NCI-H2227 treated with DMSO at 0.1 percent for 48 hours (cell line): Measurements from ENCODE around the gene COX4I1.

Experiments
- DNase-seq: peaks from one replicate; lab custom pipeline; 2025; lab: John Stamatoyannopoulos, UW

Gene COX4I1

DNA sequence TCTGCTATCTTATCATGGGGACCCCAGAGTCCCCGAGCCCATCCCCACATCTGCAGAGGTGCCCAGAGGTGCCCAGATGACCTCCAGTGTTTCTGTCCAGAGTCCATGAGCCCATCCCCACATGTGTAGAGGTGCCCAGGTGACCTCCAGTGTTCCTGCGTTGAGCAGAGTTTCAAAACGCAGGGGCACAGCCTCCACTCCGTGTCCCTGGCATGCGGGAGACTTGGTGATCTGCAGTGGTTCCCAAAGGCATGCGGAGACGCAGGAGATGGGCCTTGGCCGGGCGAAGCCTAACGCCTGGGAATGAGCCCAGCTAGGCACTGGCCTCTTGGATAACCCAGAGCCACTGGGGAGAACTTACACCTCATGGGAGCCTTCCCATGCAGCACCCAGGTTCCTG lies 41.3 kb downstream of the COX4I1 start:
- no peak for DNase-seq

GRCh38 chr16:85842435-85842834 lies 42.9 kb downstream of the COX4I1 start:
- no peak for DNase-seq

GRCh38 chr16:85842848-85843247 lies 43.4 kb downstream of the COX4I1 start:
- no peak for DNase-seq

- DNase-seq = no peak
Observed at GRCh38 chr16:85843471-85844168, 44.1 kb downstream of the COX4I1 start.

GRCh38 chr16:85844169-85844481 lies 44.6 kb downstream of the COX4I1 start:
- DNase-seq = no peak

- no peak for DNase-seq
Observed at GRCh38 chr16:85844786-85845185, 45.3 kb downstream of the COX4I1 start.

DNA sequence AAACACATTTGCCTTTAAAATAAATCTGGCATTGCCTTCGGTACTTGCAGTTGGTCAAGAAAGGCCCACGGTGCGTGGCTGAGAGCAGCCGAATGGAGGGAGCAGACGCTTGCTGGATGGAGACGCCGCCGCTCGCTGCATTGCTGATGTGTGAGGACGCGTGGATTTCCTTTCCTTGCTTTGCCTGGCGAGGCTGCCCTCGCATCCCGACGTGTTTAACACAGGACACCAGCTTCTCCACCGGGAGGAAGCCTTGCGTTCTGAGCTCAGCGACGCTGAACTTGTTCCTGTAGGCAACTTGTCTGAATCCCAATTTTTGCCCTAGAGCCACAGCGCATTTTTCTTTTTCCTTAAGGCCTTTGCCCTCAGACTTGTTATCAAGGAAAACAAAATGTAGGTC lies 45.8 kb downstream of the COX4I1 start:
- no peak for DNase-seq

DNA sequence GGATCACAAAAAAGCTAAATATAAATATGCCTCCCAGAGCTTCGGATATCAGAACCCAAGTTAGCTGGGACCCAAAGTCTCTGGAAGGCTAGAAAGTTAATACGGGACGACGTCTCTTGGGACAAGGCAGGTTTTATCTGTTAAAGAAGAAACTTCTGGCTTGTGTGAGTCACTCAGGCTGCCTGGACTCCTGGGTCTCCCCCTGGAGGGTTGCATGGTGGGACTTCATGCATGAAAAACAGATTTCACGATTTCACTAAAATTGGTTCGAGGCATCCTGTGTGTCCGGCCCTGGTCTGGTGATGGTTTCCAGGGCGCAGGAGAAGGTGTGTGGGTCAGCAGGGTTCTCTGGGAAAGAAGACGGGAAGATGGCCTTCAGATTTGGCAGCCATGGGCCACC lies 47.0 kb downstream of the COX4I1 start:
- no peak for DNase-seq

- no peak for DNase-seq
Observed at GRCh38 chr16:85847036-85847435, 47.5 kb downstream of the COX4I1 start.

DNA sequence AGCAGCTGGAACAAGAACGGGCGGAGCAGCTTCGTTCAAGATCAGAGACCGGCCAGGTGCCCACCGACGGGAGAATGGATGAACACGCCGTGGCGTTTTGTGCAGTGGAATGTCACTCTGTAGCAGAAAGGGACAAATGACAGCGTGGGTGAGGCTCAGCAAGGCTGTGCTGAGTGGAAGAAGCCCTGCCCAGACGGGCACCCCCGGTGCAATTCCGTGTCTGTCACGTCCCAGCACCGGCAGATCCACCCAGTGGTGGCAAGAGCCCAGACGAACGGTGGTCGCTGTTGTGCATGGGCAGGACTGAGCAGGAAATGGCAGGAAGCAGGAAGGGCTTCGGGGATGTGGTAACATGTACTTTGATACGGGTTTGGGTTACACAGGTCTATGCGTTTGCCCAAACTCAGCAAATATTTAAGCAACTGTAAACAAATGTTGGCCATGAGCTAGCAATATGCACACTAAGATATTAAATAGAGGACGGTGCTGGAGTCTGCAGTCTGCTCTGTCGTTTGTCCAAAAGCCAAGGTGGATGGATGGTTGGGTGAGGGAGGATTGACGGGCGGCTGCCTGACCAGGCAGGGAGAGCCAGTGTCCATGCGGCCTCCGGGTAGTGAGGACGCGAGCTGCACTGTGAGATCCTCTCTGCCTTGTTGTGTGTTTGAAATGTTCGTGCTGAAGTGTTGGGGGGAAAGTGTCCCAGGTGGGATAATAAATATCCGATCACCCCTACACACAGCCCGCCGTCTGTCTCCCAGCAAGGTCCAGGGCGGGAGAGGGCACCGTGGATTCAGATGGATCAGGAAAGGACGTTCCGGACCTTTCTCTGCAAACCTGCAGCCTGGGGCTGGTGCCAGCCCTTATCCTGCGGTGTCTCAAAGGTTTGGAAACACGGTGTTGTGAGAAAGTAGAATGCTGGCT lies 48.4 kb downstream of the COX4I1 start:
- no peak for DNase-seq

- DNase-seq = no peak
Observed at GRCh38 chr16:85848986-85849385, 49.5 kb downstream of the COX4I1 start.

DNA sequence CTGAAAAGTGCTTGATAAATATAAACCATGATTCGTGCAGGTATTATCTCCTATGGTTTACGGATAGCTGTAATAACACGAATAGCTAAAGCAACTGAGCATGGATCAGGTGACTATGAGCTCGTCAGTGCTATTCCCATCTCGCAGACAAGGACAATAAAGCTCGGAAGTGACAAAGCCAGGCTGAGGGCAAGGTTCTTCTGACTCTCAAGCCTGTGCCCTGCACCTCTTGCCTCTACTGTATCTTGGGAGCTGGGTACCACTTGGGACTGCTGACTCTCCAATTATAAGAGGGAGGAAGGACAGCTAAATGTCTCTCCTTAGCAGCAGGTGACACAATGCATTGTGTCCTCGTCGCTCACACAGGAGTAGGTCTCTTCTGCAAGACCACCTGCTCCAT lies 49.9 kb downstream of the COX4I1 start:
- DNase-seq = no peak

- no peak for DNase-seq
Observed at GRCh38 chr16:85850344-85850880, 50.9 kb downstream of the COX4I1 start.

GRCh38 chr16:85851034-85851785 lies 51.7 kb downstream of the COX4I1 start:
- no peak for DNase-seq

DNA sequence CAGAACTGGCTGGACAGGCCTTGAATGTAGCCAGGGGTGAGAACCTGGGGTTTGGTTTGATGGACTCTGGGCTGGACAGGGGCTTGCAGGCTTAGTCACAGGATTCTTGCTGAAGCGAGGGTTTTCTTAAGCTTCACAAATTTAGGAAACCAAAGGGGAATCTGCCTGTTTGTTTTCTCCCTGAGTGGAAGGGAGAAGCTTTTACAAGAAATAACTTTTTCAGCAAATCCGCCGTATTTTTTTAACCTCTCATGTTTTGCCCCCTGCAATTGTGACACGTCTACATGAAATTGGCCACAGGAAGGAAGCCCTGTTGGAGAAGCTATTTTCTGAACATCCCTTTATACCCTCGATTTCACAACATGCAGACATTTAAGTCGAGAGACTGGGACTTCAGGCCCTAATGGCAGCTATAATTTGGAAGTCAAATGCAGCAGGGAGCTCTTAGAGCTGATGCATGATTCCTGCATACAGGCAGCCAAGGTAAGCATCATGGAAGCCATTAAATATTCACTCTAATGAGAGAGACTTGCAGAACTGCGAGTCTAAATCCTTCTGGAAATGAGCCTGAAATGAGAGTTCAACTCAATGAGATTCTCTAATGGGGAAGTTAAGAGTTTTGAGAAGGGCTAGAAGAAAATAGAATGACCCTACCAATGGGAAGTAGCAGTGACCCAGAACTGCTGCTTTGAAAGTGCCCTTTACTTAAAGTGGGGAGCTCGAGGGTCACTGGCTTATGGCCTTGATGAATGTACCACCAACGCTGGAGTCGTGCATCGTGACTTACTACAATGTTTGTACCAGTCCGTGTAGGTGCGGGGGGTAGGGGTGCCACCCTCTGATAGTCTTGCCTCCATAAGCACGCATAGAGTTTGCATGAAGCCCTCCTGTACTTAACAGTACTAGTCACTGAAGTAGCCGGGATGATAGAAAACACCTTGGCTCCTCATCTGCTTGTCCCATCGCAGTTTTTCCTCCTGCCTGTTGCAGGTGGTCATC lies 54.4 kb downstream of the COX4I1 start:
- no peak for DNase-seq

DNA sequence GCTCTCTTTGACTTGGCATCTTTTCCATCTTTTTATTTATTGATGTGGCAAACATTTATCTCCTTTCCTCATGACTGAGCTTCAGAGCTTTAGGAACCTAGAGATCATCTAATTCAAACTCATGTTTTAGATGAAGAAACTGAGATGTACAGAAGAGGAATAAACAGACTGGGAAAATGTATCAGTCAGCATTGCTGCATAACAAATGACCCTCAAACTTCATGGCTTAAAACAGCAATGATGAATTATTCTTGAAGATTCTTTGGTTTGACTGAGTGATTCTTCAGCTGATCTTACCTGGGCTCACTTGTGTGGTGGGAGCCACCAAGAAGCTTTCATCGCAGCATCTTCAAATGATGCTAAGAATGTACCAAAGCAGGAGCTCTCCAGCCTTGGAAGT lies 55.4 kb downstream of the COX4I1 start:
- DNase-seq = no peak

- DNase-seq = no peak
Observed at GRCh38 chr16:85856079-85856478, 56.6 kb downstream of the COX4I1 start.

- DNase-seq = no peak
Observed at GRCh38 chr16:85856585-85856984, 57.1 kb downstream of the COX4I1 start.
